CD4-positive, alpha-beta T cell treated with Interleukin-15 for 1 hour (primary cell): ENCODE results near the gene ZP1.
A peak's percentile ranks its signal among the peaks of the same experiment; 100 is the strongest.
"Not testable (repeated sequence)": the region's sequence is repeated elsewhere in the genome, so short reads cannot be mapped to it uniquely, and the experiment has no call there.

Experiments
- DNase-seq: peaks from one replicate; pipeline ENCODE4 v3.0.0-alpha.2; 2020

Gene ZP1, protein sequence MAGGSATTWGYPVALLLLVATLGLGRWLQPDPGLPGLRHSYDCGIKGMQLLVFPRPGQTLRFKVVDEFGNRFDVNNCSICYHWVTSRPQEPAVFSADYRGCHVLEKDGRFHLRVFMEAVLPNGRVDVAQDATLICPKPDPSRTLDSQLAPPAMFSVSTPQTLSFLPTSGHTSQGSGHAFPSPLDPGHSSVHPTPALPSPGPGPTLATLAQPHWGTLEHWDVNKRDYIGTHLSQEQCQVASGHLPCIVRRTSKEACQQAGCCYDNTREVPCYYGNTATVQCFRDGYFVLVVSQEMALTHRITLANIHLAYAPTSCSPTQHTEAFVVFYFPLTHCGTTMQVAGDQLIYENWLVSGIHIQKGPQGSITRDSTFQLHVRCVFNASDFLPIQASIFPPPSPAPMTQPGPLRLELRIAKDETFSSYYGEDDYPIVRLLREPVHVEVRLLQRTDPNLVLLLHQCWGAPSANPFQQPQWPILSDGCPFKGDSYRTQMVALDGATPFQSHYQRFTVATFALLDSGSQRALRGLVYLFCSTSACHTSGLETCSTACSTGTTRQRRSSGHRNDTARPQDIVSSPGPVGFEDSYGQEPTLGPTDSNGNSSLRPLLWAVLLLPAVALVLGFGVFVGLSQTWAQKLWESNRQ

DNA sequence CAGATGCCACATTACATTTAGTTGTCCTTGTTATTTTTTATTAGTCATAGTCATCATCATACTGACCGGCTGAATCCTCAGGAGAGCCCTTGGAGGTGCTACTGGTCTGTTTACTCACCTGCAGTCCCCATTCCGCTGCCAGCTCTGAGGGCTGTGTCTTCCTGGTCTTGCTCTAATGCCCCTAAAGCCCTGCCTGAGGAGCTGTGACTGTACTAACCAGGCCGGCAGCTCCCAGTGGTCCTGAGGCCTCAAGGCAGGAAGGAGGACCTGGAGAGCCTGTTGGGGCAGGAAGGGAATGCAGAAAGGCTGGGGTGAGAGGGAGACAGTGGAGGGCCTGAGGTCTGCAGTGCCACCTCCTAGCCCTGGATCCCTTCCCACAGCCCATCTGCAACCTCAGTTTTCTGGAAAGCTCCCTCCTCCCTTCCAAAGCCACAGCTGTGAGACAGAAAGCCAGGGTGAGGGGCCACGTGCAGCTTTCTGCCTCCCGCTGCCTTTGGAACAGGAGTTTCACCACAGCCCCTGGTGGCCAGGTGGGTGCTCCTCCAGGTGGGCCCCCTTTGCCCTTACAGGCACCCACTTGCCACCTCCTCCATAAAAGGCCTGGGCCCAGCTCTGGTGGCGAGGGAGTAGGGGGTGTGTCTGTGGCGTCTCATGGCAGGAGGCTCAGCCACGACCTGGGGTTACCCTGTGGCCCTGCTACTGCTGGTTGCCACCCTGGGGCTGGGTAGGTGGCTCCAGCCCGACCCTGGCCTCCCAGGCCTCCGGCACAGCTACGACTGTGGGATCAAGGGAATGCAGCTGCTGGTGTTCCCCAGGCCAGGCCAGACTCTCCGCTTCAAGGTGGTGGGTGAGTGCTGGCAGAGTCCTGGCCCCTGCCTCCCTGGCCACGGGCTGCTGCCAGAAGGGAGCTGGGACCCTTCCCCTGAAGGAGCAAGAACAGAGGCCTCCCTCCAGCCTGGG, at the start of gene ZP1:
ZP1 (plus strand) TSS at position 632 of the 960 bp plus-strand sequence; CDS start at position 652, 20 bp downstream.
- no peak for DNase-seq

DNA sequence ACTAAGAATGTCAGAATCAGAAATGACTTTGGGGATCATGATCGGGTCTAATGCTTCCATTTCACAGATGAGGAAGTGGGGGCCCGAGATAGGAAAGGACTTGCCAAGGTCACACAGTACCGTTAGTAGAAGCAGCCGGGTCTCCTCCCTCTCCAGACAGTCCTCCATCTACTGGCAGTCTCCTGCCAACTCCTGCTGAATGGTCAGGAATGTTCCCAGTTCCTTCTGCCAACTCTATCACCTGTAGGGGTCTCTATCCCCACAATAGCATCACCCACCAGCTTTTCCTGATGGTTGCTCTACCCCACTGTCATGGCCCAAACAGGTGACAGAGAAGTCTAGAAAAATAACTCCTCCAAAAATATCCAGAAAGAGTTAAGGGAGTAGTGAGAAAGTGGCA, 49.3 kb upstream of the ZP1 start:
- no peak for DNase-seq

DNA sequence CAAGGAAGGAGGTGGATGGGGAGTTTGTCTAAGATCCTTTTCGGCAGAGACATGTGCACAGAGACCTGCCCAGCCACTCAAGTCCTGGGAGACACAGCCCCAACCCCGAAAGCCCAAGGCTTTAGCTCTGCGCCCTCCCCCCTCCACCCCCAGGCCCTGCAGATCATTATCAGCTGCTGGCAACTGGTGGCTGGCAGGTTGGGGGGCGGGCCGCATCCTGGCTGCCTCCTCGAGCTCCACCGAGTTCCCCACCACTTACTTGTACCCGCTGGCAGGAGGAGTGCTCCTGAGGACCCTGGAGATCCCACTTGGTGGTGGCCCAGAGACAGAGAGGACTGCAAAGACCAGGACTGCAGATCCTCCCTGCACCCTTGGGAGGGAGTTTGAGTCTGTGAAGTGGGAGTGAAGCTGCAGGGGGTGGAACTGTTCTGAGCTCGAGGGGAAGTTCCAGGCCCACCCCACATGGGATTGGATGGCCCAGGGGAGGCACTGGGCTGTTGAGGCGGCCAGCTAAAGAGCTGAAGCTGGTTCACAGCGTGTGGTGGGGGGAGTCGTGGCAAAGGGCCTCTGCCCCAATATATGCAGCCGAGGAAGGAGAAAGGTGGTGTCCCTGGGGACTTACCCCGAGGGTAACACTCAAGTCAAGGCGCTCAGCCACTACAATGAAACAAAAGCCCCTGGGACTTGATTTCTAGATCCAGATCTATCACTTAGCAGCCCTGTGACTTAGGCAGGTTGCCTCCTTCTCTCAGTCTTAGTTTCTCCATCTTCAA, 45.3 kb upstream of the ZP1 start:
- no peak for DNase-seq

DNA sequence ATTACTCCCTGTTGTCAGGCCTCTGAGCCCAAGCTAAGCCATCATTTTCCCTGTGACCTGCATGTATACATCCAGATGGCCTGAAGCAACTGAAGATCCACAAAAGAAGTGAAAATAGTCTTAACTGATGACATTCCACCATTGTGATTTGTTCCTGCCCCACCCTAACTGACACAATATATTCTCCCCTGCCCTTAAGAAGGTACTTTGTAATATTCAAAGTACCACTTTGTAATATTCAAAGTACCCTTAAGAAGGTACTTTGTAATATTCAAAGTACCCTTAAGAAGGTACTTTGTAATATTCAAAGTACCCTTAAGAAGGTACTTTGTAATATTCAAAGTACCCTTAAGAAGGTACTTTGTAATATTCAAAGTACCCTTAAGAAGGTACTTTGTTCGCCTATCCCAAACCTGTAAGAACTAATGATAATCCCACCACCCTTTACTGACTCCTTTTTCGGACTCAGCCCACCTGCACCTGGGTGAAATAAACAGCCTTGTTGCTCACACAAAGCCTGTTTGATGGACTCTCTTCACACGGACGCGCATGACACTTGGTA, 43.5 kb upstream of the ZP1 start:
- not testable (repeated sequence) for DNase-seq

DNA sequence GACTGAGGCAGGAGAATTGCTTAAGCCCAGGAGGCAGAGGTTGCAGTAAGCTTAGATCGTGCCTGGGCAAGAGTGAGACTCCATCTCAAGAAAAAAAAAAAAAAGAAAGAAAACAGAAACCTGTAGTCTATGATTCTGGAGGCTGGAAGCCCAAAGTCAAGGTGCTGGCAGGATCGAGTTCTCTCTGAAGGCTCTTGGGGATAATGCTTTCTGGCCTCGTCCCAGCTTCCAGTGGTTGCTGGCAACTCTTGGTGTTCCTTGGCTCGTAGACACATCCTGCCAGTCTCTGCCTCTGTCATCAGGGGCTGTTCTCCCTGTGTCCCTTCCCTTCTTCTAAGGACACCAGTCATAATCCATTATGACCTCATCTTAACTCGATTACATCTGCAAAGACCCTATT, 42.2 kb upstream of the ZP1 start:
- no peak for DNase-seq

DNA sequence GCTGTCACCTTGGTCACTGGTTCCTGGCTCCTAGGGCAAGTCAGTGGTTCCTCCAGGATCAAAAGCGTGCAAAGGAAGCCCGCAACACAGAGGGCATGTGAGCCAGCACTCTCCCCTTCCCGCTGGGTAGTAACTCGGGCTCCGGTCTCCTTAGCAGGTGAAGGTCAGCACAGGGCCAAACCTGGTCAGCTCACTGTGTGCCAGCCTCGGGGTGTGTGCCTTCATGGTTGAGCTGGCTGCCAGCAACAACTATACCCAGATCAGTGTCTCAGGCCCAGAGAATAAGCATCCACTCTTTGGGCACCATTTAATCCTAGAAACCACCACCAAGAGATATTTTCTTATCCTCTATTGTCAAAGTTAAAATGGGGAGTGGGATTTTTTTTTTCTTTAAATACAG, 41.6 kb upstream of the ZP1 start:
- no peak for DNase-seq

DNA sequence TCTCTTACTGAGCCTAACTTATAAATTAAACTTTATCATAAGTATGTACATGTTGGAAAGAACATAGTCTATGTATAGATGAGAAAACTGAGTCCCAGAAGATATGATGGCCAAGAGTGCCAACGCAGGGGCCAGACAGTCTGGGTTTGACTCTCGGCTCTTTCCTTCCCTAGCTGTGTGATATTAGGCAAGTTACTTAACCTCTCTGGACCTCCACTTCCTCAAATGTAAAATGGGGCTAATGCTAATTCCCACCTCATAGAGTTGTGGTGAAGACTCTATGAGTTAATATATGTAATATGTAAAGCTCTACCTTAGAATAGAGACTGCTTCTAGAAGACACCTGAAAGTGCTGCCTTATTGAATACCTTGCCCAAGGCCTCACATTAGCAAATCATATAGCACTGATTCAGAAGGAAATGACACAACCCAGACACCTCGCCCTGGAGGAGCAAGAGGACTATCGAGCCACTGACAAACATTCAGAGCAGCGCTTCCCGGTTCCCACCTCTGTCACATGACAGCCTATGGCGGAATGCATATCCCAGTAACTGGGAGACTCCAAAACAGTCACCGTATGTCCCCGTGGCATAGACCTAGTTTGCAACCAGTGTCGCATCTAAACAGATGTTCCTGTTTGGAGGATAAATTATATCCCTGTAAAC, 36.7 kb upstream of the ZP1 start:
- no peak for DNase-seq

DNA sequence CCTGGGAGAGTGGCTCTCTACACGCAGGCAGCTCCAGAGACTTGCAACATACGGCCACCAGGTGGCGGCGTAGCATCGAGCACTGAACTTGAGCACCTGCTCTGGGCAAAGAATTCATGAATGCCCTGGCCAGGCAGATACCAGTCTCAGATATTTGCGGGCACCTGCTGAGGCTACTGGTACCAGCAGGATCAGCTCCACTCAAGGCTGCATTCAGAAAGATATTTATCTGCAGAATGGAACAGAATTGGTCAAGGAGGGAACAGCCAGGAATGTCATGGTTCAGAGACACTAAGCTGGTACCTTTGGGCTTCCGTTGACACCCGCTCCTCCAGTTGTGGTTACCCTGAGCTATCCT, 36.2 kb upstream of the ZP1 start:
- DNase-seq = peak; percentile 77

DNA sequence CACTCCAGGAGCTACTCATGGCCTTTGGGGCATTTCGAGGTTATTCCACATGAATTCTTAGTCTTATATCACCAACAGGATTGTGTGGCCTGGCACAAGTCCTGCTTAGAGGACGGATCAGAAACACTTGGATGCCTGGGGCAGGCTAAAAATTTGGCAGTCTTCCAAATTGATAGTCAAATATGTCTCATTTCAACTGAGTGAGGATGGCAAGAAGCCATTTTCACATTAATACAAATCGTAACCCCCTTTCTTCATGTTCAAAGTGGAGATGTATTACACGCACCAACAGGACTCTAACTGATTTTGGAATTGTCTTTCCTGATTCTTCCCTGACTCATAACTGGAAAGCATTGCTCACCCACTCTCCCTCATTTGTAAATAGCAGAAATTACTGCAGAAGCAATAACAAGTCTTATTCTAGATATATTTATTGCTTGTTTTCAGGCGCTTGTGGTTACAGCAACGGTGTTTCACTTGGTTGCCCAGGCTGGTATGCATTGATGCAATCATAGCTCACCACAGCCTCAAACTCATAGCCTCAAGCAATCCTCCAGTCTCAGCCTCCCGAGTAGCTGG, 35.8 kb upstream of the ZP1 start:
- no peak for DNase-seq

DNA sequence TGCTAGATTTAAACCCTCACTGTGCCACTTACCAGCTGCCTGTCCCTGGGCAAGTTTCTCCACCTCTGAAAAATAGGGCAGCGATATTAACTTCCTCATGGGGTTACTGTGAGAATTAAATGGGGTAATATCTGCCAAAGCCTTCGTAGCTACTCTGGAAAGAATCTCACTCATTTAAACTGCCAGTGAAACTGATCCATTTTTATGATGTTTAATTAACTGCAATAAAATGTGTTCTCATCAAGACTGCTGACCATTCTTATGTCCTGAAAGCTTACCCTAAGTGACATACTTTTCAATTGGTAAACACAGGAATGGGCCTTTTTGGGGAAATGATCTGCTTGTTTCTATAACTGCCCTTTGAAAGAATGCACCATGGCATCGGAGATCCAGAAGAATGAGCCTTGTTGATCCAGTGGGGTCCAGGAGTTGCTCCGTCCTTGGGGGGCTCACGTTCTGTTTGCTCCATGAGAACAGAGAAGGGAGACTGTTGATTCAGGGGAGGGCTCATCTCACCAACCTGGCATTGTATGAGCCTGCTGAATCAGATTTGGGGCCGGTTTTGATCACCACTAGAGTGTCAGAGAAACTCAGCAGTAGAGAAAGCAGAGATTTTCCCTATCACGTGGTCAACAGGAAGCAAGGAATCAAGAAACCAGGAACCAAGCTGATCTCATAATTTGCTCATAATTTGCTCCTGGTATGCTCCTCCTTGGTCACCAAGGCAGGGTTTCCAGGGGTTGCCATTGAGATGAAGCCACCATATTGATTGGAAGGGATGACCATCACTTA, 32.4 kb upstream of the ZP1 start:
- DNase-seq = no peak

DNA sequence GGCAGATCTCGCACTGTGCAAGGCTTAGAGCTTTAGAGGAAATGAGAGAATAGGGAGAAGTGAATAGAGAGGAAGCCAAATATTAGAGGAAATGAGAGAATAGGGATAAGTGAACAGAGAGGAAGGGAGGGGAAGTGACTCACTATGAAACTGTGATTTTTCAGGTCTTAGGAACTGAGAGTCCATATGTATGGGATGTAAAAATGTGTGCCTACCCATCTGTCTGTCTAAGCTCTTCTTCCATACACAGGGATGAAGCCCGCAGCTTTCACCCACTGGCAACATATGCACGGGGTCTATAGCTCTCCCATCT, 31.9 kb upstream of the ZP1 start:
- DNase-seq = no peak

DNA sequence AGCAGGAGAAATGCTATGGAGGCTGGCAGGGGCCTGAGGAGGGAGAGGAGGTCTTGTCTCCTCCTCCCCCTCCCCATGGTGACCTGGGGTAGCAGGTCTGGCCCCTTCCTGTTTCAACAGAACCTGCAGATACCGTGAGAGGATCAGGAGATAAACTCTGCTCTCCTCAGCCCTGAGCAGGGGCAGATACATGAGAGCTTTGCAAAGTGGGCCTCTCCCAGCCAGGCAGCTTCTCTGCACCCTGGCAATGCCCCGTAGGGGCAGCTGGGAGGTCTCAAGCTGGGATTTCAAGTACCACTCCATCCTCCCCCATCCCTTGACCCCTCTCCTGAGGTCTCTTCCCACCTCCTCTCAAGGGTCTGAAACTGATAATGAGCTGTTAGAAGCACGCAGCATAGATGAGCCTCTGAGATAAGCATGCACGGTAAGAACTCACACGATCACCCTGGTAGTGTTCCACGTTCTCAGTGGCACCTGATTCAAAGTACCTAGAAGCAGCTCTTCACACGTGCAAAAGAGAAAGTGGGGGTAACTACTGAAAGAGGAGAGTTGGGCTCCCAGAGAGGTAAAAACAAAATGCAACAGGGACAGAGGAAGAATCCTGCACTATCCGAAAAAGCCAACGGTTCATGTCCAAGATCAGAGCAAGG, 30.4 kb upstream of the ZP1 start:
- no peak for DNase-seq

DNA sequence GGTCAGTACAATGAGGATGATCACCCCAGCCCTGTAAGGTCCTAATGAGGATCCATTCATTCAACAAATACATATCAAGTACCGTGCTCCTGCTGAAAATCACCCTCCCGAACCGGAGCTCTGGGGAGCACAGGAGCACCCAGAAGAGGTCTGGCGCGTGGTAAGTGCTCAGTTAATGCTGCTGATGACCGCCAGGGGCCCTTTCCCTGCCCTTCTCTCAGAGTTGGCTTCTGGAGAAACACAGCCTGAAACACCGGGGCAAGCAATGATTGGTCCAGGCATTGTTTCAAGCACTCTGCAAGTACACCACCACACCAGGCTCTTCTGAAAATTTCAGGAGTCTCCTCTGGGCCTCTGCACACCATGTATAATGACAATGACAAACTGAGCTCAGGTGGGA, 29.2 kb upstream of the ZP1 start:
- no peak for DNase-seq

DNA sequence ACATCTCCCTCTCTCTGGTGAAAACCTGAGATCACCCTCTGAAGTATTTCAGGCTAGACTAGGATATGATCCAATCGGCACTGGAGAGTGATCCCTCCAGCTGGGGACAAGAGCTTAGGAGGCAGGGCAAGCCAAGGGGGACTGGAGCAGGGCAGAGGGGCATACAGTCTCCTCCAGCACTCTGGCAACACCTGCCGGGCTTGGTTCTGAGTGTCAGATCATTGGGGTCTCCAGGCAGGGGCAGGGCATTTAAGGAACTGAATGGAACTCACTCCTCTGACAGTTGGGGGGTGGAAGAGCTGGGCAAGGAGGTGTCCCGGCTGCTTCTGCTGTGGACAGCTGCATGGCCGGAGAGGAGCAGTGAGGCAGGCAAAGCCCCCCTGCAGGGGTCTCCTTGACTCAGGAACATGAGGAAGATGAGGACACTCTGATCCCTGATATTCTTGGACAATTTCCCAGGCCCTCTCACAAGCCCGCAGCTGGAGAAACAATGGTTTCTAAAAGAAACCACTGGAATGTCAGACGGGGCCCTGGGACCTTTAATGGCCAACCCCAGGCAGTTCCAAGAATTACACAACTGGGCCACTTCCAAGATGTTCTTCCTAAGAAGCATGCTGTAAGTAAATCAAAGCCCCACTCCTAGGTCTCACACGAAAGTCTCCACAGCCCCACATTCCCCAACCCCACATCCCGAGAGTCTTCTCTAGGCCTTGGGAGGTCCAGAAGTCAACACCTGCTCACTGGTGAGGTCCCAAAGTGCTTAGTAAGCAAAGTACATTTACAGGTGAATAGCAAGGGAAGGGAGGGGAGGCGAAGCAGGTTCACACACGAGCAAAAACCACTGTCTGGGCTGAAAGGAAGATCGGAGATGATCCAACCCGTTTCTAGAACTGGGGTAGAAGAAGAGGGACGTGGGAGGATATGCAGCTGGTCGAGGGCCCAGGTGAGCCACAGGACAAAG, 26.6 kb upstream of the ZP1 start:
- DNase-seq = no peak

DNA sequence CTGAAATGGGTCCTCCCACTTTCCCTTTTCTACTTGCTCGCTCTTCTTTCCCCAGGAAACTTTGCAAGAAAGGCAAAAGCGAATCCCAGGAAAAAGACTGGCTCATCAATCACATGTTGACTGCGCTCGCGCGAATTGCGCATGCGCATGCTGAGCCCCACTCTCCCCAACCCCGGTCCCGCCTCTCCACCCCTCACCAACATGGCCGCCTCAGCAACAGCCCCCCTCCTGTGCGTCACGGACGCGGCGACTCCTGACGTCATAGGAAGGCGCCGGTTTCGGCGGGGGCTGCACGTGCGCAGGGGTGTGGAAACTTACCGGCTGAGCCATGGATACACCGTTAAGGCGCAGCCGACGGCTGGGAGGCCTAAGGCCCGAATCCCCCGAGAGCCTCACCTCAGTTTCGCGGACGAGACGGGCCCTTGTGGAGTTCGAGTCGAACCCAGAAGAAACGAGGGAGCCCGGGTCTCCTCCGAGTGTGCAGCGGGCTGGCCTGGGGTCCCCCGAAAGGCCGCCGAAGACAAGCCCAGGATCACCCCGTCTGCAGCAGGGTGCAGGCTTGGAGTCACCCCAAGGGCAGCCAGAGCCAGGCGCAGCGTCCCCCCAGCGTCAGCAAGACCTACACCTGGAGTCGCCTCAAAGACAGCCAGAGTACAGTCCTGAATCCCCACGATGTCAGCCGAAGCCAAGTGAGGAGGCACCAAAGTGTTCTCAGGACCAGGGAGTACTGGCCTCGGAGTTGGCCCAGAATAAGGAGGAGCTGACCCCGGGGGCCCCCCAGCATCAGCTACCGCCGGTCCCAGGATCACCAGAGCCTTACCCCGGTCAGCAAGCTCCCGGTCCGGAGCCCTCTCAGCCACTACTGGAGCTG, 25.3 kb upstream of the ZP1 start, which contains the start of gene CCDC86:
CCDC86 (plus strand) TSS at position 317 of the 871 bp plus-strand sequence; CDS start at position 329, 12 bp downstream.
- DNase-seq = peak; percentile 97

DNA sequence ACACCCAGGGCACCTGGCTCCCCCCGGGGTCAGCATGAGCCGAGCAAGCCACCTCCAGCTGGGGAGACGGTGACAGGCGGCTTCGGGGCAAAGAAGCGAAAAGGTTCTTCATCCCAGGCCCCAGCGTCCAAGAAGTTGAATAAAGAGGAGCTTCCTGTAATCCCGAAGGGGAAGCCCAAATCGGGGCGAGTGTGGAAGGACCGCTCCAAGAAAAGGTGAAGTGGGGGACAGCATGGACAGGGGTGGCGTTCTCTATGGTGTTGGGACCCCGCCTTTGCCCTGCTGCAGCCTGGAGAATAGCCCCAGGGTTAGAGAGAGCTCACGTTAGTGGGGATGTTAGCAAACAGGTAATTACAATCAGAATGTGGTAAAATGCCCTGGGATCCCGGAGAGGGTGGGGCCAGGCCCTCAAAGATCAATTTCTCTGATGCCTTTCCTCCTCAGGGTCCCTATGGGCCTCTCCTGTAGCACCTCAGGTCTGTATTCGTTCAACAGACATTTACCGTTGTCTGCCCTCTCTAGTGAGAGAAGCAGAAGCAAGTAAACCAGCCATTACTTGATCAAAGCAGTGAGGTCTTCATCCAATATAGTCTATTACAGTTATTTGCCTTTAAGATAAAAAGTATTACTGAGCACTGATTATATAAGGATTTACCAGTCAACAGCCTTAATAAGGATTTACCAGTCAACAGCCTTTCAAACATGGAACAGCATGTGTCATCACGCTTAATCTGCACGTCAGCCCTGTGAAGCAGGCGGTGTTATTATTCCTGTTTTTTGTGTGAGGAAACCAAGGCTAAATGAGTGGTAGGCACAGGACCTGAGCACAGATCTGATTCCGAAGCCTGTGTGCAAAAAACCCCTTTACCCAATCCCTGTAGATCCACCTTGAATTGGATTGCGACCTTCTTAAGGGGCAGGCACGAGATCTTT, 24.4 kb upstream of the ZP1 start:
- DNase-seq = no peak
